Suprapubic skin (tissue), 4 donors: Measurements from ENCODE around the gene PRX.
"Not testable (repeated sequence)": the region's sequence is repeated elsewhere in the genome, so short reads cannot be mapped to it uniquely, and the experiment has no call there.

Source experiments
- CTCF ChIP-seq, 2 donors: fragments of 200-600 bp in 1 of 2; fragments of 450-650 bp in 1 of 2; sonication (generic) in 1 of 2; IDR thresholded peaks; one replicate each; pipeline ENCODE4 v1.5.1; 2016 to 2019; ENCODE audit warnings: antibody characterized with exemption in 2 of 2, mild to moderate bottlenecking in 1 of 2, moderate library complexity in 1 of 2
- POLR2A ChIP-seq, 2 donors: fragments of 450-650 bp; IDR thresholded peaks; one replicate each; pipeline ENCODE4 v1.6.1; 2017; ENCODE audit warnings: antibody characterized with exemption in 2 of 2, mild to moderate bottlenecking in 2 of 2, moderate library complexity in 2 of 2
- POLR2AphosphoS5 ChIP-seq, 3 donors: sonication (generic); formaldehyde crosslinking; IDR thresholded peaks; one replicate each; pipeline ENCODE4 v1.6.1; 2017; ENCODE audit warnings: antibody characterized with exemption in 3 of 3

GRCh38 chr19:40430242-40430641 is 17.1 kb upstream of the PRX start:
- not testable (repeated sequence) for TF ChIP-seq CTCF, POLR2AphosphoS5, POLR2A (IDR thresholded peaks at IDR 0.05)
